GM19468 (cell line): ENCODE data around the gene C1orf167.

Experiments used
- ATAC-seq: cut with Tn5 transposase; IDR thresholded peaks from one replicate; pipeline ENCODE4 v1.9.1; 2021; ENCODE audit warnings: mild to moderate bottlenecking, moderate library complexity, moderate number of reproducible peaks; ENCODE audit not compliant: unreplicated experiment; ENCODE audit errors: extremely low read depth

C1orf167 gene

GRCh38 chr1:11759791-11760190 is 2.2 kb upstream of the C1orf167 start:
- ATAC-seq = no peak

GRCh38 chr1:11761285-11761684 is 708 bp upstream of the C1orf167 start:
- no peak for ATAC-seq

GRCh38 chr1:11764115-11764514 is 2.1 kb downstream of the C1orf167 start:
- ATAC-seq = no peak

GRCh38 chr1:11764519-11764918 is 2.5 kb downstream of the C1orf167 start:
- ATAC-seq = no peak

- no peak for ATAC-seq
These were observed 3.9 kb downstream of the C1orf167 start for GRCh38 chr1:11765661-11766428.

GRCh38 chr1:11766429-11766776 is 4.4 kb downstream of the C1orf167 start:
- no peak for ATAC-seq

GRCh38 chr1:11767922-11768704 is 6.1 kb downstream of the C1orf167 start:
- no peak for ATAC-seq

- ATAC-seq = no peak
These were observed 6.8 kb downstream of the C1orf167 start for GRCh38 chr1:11768821-11769220.

- no peak for ATAC-seq
These were observed 7.3 kb downstream of the C1orf167 start for GRCh38 chr1:11769274-11769673.

GRCh38 chr1:11770011-11770410 is 8.0 kb downstream of the C1orf167 start:
- ATAC-seq = no peak

- ATAC-seq = no peak
These were observed 9.6 kb downstream of the C1orf167 start for GRCh38 chr1:11771481-11772043.

GRCh38 chr1:11772458-11772857 is 10.5 kb downstream of the C1orf167 start:
- no peak for ATAC-seq

- ATAC-seq = no peak
These were observed 12.8 kb downstream of the C1orf167 start for GRCh38 chr1:11774753-11775152.

- no peak for ATAC-seq
These were observed 15.8 kb downstream of the C1orf167 start for GRCh38 chr1:11777658-11778322.

GRCh38 chr1:11778336-11778735 is 16.3 kb downstream of the C1orf167 start:
- no peak for ATAC-seq

- no peak for ATAC-seq
These were observed 17.0 kb downstream of the C1orf167 start for GRCh38 chr1:11778844-11779623.

GRCh38 chr1:11779715-11780379 is 17.9 kb downstream of the C1orf167 start:
- ATAC-seq = no peak

- no peak for ATAC-seq
These were observed 18.6 kb downstream of the C1orf167 start for GRCh38 chr1:11780380-11781147.

- no peak for ATAC-seq
These were observed 19.3 kb downstream of the C1orf167 start for GRCh38 chr1:11781297-11781696.
